H1 (cell line): Measurements from ENCODE around the gene PTPN13. TPM values are rescaled to one million over a fixed set of nuclear protein-coding genes. Genes with fewer than 3 reads are reported as not detected.

Experiments used
- ASH2L ChIP-seq: fragments of 200-600, 300-600 bp; sonication (generic); IDR thresholded peaks from one replicate; pipeline ENCODE4 v1.7.1; 2017; ENCODE audit warnings: low read length
- CHD2 ChIP-seq: IDR thresholded peaks from 2 replicates; pipeline ENCODE4 v1.6.1; 2012; ENCODE audit warnings: low read length, improper control_type of control experiment
- MAFK ChIP-seq: IDR thresholded peaks from 2 replicates; pipeline ENCODE4 v1.6.1; 2012; ENCODE audit warnings: low read depth, mild to moderate bottlenecking, improper control_type of control experiment, low read length
- SAP30 ChIP-seq: fragments of 300-600 bp; sonication (generic); IDR thresholded peaks from 2 replicates; pipeline ENCODE4 v1.7.1; 2012; ENCODE audit warnings: low read length, moderate library complexity, mild to moderate bottlenecking, inconsistent platforms; ENCODE audit not compliant: insufficient read depth, insufficient replicate concordance
- SP2 ChIP-seq: IDR thresholded peaks from 2 replicates; pipeline ENCODE4 v1.6.1; 2012; ENCODE audit warnings: mild to moderate bottlenecking, low read length, inconsistent platforms
- SRF ChIP-seq: IDR thresholded peaks from 2 replicates; pipeline ENCODE4 v1.6.1; 2011; ENCODE audit warnings: mild to moderate bottlenecking, low read depth, low read length, moderate library complexity
- TAF7 ChIP-seq: optimal IDR thresholded peaks from 2 replicates; pipeline ENCODE3; 2011; ENCODE audit warnings: low read depth, mild to moderate bottlenecking, inconsistent platforms, low read length, moderate library complexity, borderline replicate concordance
- TEAD4 ChIP-seq: IDR thresholded peaks from 2 replicates; pipeline ENCODE4 v1.6.1; 2012; ENCODE audit warnings: low read depth, low read length, inconsistent platforms, mixed read lengths
- polyA plus RNA-seq, 7 experiments: library from polyadenylated mRNA; depleted of rRNA in 3 of 7; stranded (reverse) in 5 of 7; unstranded in 2 of 7; fragments of >200 nt in 5 of 7; fragments of 200-250 nt in 2 of 7; gene quantifications; 1 replicate in 5 of 7; 2 replicates in 1 of 7; 4 replicates in 1 of 7; pipeline versions ENCODE4 v1.2.1 to v1.2.3, GENCODE V29; 2011 to 2013; ENCODE audit warnings: missing spikeins in 2 of 7, mixed read lengths in 2 of 7
- total RNA-seq: library from RNA; stranded (reverse); fragmentation: NEBNext Ultra II Directional; extraction: Animal tissue kit (Norgen Biotek cat#: 25700); gene quantifications from 2 replicates; pipeline ENCODE4 v1.2.1, GENCODE V29; 2021

Gene PTPN13
- total and polyA plus RNA-seq, 2 of the 8 experiments (the other 6 are each of a cell fraction or from before 2014, with no cell fraction given): 12.7 to 57.9 TPM

GRCh38 chr4:86678796-86679195, 84.7 kb downstream of the PTPN13 start (continued):
- TF ChIP-seq TEAD4 (no peak), TAF7 (no peak), CHD2 (no peak), MAFK (no peak), ASH2L (no peak), SRF (no peak), SP2 (no peak), SAP30 (no peak)
